DMS153 treated with DMSO at 0.1 percent for 48 hours (cell line): ENCODE measurements around the gene UNC5B.

Experiments used
- DNase-seq: peaks from one replicate; lab custom pipeline; 2025; ENCODE audit not compliant: unreplicated experiment; lab: John Stamatoyannopoulos, UW

UNC5B gene

DNA sequence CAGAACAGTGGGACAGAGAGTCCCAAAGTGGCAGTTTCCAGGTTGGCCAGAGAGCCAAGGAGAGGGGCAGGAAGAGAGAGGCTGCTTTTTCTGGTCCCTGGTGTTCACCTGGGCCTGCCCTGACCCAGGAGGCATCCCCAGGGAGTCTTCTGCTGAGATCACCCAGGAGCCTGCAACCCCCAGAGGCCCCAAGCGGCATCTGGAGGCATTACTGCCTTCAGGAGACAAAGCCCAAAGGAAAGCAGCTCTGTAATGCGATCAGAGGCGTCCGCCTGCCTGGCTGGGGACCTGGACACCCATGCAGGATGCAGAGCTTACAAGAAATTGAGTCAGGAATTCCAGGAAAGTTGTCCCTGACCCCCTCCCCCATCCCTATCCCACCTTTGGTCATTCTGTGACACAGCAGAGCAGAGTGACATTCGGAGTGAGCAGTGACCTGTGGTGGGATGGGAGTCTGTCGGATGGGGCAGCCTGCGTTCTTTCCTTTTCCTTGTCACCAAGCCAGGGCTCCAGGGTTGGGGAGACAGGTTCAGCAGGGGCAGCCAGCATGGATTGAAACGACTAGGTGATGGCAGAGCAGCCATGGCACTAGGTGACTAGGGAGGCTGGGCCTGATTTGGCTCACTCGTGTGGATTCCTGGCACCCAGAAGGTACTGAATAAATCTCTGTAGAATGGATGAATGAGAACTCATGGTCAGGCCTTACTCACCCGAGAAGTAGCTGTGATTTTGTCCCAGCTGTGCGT is 10.4 kb downstream of the UNC5B start:
- DNase-seq: no peak

DNA sequence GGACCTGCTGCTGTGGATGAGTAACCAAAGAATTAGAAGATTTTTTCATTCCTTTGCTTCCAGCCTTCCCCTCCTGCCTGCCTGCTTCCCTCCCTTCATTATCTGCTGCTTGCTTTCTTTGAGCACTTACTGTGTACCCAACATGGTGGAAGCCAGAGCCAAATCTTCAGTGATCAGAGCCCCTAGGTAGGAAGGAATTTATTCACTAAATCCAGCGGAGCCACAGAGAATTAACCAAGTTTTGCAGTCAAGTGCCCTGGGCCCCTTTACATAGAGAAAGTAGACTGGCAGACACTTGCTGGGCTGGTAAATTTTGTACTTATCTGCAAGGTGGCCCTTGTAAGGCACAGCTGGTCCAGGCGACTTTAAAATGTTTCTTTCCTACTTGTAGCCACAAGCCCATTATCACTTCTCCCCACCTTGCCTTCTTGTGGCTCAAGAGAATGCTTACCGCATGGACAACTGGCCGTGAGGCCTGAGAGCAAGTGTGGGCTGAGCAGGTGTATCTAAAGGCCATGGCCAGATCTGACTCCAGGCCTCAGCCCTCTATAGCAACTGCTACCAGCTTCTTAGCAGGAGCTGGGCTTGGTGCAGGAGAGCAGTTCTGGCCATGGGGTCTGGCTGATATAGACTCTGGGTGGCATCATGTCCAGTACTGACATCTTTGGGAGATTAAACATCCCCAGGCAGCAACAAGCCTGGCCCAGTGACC is 11.1 kb downstream of the UNC5B start:
- no peak for DNase-seq

DNA sequence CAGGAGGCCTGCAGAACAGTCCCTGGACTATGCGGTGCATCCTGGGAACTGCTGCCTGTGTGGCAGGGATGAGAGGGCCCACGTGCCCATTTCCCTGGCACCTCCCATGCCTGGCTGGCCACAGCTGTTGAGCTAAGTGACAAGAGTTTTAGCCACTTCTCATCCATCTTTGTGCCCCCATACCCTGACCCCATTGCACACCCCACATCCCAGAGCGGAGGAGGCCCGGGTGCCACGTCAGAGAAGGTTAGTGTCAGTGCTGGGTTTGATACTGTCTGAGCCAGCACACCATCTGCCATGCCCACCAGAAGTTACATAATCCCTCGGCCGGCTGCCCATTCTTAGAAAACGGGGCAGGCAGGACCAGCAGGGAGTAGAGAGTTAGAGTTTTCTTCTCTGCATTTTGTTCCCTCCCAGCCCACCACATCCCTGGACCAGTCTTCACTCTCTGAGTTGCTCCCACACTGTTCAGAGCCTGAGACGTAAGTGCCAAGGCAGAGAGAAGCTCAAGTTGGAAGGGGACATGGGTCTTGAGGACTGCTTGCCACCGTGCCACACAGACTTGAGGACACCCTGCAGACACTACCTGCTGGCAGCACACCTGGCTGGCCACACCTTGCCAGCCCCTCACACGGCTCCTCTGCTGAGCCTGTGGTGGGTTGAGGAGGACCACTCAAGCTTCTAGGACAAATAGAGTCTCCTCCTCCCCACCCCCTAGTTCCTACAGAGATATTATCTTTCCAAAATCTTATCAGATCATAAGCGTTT is 13.1 kb downstream of the UNC5B start:
- DNase-seq: no peak

DNA sequence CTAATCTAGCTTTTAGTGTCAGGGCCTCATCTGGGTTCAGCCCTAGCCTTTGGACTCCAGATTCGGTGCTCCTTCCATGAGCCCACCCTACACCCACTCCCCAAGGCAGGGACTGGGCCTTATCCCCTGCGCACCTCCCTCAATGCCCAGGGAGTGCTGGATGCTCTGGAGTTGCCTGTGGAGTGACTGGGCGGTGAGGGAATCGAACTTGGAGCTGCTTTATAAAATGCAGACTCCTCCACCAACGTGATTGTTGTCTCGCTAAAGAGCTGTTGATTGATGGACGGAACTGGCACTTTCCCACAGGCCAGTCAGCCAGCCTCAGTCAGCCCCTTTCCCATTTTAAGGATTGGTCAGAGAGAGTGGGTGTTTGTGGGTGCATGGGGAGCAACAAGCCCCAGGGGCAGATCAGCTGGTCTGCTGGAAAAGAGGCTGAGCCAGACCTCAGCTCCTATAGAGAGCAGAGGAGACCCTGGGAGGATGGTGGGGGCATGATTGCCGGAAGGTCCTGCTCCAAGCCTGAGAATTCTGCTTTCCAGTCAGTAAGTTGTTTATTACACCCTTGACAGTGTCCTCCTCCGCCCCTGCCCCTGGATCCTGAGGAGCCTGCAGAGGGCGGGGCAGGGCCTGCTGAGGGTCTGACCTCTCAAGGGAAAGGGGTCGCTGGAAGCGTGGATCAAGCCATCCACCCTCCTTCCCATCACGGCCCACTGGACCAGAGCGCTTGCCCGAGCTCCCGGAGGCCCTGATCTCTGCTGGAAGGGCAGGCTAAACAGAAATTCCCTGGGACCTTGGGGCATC is 16.7 kb downstream of the UNC5B start:
- DNase-seq: no peak

DNA sequence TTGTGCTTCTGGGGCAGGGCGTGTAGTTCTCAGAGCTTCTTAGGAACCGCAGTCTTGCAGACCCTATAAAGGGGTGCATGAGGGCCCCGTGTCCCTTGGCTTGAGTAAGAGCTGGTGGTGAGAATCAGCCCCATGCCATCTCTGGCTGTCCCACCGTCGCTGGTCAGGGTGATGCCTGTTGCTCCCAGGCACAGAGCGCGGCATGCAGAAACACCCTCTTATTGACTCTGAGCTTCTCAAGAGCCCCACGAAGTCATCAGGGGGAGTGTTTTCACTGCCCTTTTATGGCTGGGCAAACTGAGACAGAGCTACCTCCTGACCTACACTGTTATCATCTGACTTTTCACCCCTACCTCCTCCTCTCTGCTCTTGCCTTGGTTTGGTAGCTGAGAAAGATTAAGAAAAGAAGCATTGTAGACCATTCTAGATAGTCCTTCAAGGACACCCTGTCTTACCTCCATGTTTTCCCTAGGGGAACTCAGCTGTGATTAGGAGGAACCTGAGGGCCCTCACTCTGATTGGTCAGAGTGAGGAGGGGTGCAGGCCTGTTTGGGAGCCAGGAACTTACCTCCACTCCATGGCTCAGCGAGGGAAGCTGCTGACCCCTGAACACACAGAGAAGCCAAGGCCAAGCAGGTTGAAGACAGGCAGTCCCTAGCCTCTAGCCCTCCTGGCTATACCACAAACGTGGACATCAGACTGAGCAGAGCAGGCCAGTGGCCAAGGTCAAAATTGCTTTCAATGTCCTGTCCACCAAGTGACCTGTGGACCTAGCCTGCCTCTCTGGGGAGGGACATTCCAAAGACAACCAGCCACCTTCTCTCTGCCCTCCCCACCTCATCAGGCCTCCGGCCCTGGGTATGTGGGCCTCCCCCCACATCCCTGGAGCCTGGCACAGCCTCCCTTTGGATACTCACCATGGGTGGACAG is 17.6 kb downstream of the UNC5B start:
- DNase-seq: no peak

DNA sequence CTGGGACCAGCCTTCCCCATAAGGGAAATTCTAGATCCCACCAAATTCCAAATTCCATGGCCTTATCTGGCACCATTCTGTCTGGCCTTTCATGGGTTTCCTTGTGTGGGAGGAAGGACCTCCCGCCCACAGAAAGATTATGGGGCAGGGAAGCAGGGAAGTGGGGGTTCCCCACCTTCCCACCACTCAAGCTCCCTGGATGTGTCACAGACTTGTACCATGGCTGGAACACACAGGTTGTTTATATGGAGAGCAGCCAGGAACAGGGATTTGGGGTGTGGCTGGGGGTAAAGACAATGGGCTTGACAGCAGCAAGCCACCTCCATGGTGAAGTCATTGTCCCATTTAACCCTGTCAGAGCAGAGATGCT is 18.3 kb downstream of the UNC5B start:
- no peak for DNase-seq

DNA sequence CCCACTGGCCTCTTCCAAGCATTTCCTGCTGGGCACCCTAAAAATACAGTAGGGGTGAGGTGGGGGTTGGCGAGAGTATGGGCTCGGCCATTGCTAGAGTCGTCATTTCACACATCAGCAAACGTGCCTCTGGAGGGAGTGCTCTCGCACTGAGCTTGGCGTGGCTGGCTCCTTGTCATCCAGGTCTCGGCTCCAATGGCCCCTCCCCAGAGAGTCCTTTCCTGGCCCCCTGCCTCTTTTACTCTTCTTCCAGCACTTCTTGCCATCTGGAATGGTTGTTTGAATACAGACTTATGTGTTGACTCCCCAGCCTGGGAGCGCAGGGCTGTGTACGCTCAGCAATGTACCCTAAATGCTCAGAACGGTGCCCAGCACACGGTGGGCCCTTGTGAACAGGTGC is 18.8 kb downstream of the UNC5B start:
- DNase-seq: no peak

DNA sequence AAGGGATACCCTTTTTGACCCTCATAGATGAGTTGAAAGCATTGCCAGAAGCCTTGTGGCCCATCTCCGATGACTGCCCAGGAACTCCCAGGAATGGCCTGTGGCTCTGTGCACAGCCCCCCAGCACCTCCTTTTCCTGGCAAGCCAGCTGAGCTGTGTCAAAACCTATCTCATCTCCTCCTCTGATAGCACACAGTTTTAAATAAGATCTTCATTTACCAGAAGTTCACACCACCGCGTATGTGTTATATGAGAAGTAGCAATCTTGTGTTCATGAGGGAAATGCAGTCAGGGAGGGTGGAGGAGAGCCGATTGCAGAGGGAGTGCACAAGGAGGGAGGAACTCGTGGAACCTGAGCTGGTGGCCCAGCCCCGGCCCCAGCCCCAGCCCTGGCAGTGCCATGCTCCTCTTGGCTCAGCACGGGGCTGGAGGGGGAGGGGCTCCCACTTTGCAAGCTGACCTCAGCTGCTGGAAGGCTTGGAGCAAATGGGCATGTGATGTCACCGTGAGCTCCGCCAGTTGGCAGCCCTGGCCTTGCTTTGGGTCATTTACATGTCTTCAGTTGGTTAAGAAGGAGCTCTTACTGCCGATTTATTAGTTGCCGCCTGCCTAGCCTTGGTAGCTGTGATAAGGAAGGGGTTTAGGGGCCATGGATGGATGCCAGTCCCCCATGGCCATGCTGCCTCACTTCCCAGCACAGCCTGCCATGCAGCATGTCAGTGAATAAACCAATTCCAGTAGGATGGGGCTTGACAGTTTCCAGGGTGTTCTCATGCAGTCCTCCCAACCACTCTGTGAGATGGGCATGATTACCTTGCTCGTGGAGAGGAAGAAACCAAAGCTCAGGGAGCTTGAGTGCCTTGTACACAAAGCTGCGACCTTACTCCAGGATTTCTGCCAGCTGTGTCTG is 20.0 kb downstream of the UNC5B start:
- DNase-seq: no peak

DNA sequence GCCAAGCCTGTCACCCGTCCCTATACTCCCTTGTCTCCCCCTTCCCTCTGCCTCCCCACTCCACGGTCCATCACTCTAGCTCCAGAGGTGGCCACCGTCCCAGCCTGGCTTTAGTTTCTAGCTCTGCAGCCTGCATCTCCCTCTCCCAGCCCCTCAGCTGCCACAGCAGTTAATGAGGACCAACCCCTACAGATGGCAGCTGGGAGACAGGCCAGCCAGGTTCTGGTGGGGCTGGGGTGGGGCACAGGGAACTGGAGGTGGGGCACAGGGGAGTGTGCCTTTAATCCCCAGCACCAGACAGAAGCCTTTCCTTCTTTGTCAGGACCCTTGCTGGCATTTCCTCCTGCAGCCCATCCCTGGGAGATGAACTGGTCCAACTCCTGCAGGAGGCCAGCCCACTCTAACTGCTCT is 21.1 kb downstream of the UNC5B start:
- DNase-seq: no peak

DNA sequence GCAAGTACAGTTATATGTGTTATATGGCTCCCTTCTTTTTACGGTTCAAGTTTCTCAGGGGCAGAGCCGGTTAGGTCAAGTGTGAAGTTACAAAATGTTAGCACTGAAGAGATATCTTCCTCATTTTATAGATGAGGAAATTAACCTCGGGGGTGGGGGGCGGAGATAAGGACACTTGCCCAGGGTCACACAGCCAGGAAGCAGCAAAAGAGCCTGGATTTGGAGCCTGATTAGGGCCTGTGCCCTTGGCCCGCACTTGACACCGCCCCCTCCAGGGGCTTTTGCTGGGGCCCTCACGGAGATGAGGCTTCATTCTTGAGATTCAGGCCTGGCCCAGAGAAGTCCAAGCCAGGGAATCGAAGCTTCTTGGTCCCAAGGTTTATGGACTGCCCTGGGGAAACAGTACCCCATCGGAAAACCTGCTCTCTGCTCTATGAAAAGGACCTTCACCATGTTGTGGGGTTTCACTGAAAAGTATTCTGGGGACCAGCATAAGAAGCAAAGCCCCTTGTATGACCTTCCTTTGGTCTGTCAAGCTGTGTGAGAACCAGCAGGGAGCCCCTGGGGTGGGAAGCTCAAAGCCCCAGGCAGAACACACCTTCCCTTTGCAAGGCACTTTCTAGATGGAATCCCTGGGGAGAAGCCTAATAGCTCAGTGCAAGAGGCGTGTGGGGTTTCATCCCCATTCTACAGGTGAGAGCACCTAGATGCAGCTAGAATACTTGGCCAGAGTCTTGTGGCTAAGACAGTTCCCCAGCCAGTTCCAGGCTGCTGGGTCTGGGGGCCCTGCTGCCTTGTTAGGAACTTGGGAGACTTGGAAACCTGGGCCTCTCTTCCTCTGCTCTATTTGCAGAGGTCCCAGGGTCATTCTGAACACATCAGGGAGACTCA is 21.9 kb downstream of the UNC5B start:
- DNase-seq: no peak

DNA sequence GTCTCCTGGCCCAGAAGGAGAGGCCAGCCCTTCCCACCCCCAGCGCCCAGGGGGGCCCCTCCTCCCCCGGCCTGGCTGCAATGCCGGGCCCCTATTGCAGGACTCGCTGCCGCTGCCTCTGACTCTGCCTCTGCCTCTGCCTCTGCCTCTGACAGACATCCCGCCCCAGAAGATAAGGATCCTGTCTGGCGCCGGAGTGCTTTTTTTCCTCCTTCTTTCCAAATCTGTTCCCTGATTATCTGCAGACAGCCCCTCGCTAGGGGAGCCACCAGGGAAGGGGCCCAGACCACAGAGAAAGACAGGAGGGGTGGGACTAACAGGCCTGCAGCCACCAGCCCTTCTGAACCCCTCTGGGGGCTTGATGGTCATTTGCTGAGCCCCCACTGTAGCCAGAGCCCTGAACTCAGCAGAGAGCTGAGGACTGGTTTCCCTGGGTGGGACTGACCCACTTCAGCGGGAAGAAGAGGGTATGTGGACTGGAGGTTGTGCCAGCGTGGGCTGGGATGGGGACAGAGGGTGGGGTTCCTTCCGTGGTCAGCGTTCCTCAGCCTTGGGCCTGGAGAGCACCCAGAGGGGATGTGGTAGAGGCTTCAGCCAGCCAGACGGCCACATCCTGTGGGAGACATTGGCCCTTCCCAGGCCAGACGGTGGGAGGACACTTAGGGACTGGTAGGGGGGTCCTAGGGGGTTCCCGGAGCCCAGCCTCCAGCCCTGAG is 22.8 kb downstream of the UNC5B start:
- DNase-seq: no peak

DNA sequence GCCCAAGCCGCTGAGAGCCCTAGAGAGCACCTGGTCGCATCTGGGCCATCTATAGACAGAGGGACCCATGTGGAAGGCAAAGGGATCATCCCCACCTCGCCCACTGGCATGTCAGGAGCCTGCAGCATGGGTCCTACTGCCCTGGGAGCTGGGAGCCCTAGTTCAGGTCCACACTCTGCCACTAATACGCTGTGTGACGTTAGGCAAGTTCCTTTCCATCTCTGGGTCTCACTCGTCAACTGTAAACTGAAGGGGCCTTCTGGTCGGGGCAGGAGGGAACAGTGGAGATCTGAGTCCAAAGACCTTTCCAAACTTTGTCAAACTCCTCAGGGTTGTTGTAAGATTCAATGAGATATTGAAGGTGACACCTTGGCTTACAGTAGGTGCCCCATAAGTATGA is 23.4 kb downstream of the UNC5B start:
- DNase-seq: no peak

DNA sequence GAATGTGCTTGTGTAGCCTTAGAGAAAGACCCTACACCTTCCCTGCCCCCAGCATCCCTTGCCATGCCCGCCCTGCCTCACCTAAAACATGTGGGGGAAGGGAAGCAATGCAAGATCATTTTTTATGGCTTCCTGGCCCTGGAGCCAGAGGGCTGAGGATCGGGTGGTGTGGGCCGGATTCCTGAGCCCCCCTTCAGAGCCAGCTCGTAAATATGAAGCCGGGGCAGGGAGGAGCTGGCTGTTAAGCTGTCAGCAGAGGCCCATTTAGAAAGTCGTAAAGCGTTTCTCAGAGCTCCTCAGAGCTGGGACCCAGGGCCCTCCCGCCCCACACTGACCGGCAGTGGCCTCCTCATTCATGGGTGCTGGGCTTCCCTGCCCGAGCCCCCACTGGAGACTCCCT is 23.9 kb downstream of the UNC5B start:
- no peak for DNase-seq

DNA sequence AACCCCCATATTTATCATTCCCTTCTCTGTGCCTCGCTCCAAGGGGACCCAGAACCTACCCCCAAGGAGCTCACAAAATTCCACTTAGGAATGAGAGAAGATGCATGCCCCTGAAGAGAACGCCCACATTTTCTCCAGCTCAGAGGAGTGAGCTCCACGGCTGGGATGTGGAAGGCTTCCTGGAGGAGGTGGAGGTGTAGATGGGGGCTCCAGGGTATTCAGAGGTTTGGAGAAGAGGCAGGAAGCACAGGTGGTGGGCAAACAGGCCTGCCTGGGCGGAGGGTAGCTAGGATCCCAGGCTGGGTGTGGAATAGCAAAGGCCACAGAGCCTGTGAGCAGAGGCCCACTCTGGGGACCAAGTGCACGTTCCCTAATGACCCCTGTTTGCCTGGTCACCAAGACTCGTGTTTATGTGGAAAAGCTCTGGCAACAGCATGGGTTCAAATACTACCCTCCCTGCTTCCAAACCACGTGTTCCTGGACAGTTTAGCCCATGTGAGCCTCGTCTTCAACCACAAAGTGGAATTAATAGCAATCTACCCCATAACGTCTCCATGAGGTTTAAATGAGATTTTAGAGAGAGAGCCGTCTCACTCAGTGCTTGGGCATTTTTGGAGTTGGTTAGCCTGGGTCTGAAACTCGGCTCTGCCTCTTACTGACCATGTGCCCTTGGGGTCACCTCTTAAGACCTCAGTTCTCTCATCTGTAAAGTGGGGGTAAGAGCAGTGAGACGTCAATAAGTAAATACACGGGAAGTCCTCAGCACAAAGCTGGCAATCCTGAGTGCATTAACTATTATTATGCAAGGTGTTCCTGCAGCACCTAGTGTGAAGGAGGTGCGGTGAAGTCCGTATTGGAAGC is 24.7 kb downstream of the UNC5B start:
- DNase-seq: no peak

DNA sequence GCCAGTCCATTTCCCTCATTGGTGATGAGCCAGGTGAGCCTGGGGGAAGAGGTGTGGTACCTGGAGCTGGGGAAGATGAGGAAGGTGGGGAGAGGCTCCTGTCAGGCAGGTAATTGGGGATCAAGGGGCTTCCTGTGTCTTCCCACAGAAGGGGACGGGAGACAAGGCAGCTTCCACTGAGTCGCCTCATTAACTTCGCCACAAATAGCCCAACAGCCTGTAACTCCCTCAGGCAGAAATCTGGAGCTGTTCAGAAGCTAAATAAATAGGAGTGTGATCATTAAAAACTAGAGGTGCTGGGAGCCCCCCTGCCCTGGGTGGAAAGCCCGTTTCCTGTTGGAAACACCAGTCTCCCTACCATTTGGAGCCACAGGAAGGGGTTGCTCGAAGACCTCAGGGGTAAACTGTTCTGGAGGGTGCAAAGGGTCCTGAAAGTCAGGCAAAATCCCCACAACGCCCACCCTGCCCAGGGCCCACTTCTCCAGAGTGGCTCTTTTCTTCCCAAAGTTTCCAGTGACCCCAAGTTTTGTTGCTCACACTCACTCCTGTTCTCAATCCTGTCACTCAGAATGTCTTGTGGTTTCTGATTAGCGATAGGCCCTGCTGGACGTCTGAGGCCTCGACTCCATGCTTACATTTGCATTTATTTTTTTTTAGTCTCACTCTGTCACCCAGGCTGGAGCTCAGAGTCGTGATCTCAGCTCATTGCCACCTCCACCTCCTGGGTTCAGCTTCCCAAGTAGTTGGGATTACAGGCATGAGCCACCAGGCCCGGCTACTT is 25.7 kb downstream of the UNC5B start:
- no peak for DNase-seq

DNA sequence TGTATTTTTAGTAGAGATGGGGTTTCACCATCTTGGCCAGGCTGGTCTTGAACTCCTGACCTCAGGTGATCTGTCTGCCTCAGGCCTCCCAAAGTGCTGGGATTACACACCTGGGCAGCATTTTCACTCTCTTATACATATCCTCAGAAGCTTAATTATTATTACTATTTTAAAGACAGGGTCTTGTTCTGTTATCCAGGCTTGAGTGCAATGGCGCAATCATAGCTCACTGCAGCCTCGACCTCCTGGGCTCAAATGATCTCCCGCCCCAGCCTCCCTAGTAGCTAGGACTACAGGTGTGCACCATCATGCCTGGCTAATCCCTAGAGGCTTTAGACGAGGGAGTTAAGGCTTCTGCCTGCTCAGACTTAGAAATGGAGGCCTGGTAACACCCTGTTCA is 26.3 kb downstream of the UNC5B start:
- no peak for DNase-seq
